CD14-positive monocyte (primary cell): ENCODE results near the gene SLC36A4. TPM values are rescaled to one million over a fixed set of nuclear protein-coding genes. Genes with fewer than 3 reads are reported as not detected.

Experiments
- DNase-seq, 3 donors: peaks; one replicate each; pipeline ENCODE4 v3.0.0-alpha.2; 2011 to 2022
- H2AFZ ChIP-seq: 2 replicates; pipeline ENCODE4 v1.6.0; 2012; ENCODE audit warnings: mild to moderate bottlenecking, low read depth, low read length, inconsistent platforms; ENCODE audit not compliant: insufficient read depth, poor library complexity, severe bottlenecking
- H3K27ac ChIP-seq, 2 donors: 1 replicate in 1 of 2; 2 replicates in 1 of 2; pipeline ENCODE4 v1.5.1; 2012 to 2013; ENCODE audit warnings: low read length in 2 of 2, control low read depth in 1 of 2, inconsistent platforms in 1 of 2, low read depth in 1 of 2, mild to moderate bottlenecking in 1 of 2
- H3K27me3 ChIP-seq, 2 donors: one replicate each; pipeline versions ENCODE4 v1.6.0 to v1.6.1; 2011 to 2013; ENCODE audit warnings: low read length in 2 of 2; ENCODE audit not compliant: control insufficient read depth in 2 of 2, insufficient read depth in 2 of 2
- H3K36me3 ChIP-seq, 2 donors: replicated peaks in 1 of 2; 1 replicate in 1 of 2; 2 replicates in 1 of 2; pipeline versions ENCODE4 v1.5.1 to v1.6.1; 2012 to 2013; ENCODE audit warnings: low read length in 2 of 2, control low read depth in 1 of 2, inconsistent platforms in 1 of 2, mild to moderate bottlenecking in 1 of 2; ENCODE audit not compliant: insufficient read depth in 2 of 2, control insufficient read depth in 1 of 2
- H3K4me1 ChIP-seq, 2 donors: 1 replicate in 1 of 2; 2 replicates in 1 of 2; pipeline versions ENCODE4 v1.5.1 to v1.6.1; 2012 to 2013; ENCODE audit warnings: low read length in 2 of 2, control low read depth in 1 of 2, inconsistent platforms in 1 of 2, mild to moderate bottlenecking in 1 of 2, moderate library complexity in 1 of 2; ENCODE audit not compliant: insufficient read depth in 2 of 2, control insufficient read depth in 1 of 2
- H3K4me2 ChIP-seq: replicated peaks from 2 replicates; pipeline ENCODE3; 2012; ENCODE audit warnings: low read length, moderate library complexity, mild to moderate bottlenecking; ENCODE audit not compliant: poor library complexity, severe bottlenecking; ENCODE audit errors: extremely low read depth
- H3K4me3 ChIP-seq, 3 experiments: fragments of 200-600 bp in 1 of 3; sonication (generic) in 1 of 3; replicated peaks in 1 of 3; 1 replicate in 2 of 3; 2 replicates in 1 of 3; pipeline ENCODE4 v1.5.1; 2011 to 2013; ENCODE audit warnings: low read length in 3 of 3, mild to moderate bottlenecking in 3 of 3, control low read depth in 2 of 3, low read depth in 2 of 3, inconsistent platforms in 1 of 3, moderate library complexity in 1 of 3
- H3K79me2 ChIP-seq: 2 replicates; pipeline ENCODE4 v1.6.0; 2012; ENCODE audit warnings: mild to moderate bottlenecking, control low read depth, inconsistent platforms, low read length, moderate library complexity; ENCODE audit not compliant: insufficient read depth
- H3K9ac ChIP-seq: 2 replicates; pipeline ENCODE4 v1.6.0; 2017; ENCODE audit warnings: low read length, mild to moderate bottlenecking; ENCODE audit not compliant: insufficient read depth, poor library complexity, severe bottlenecking
- H3K9me3 ChIP-seq, 2 donors: replicated peaks in 1 of 2; 1 replicate in 1 of 2; 2 replicates in 1 of 2; pipeline versions ENCODE4 v1.5.1 to v1.6.1; 2012 to 2013; ENCODE audit warnings: low read length in 2 of 2, control low read depth in 1 of 2; ENCODE audit not compliant: control insufficient read depth in 1 of 2, insufficient read depth in 1 of 2
- H4K20me1 ChIP-seq: 2 replicates; pipeline ENCODE4 v1.6.0; 2012; ENCODE audit warnings: mild to moderate bottlenecking, low read length, control low read depth, moderate library complexity; ENCODE audit not compliant: insufficient read depth
- H3K27ac Mint-ChIP-seq, 7 donors: one replicate each; pipeline ENCODE4 v1.8.0; 2020; ENCODE audit warnings: mild to moderate bottlenecking in 7 of 7, mixed read lengths in 7 of 7, moderate library complexity in 6 of 7, inconsistent platforms in 2 of 7
- H3K27me3 Mint-ChIP-seq, 3 donors: one replicate each; pipeline ENCODE4 v1.8.0; 2021 to 2022; ENCODE audit warnings: low read depth in 3 of 3, mild to moderate bottlenecking in 3 of 3, mixed read lengths in 3 of 3, moderate library complexity in 3 of 3, inconsistent platforms in 1 of 3
- H3K36me3 Mint-ChIP-seq, 2 donors: one replicate each; pipeline ENCODE4 v1.8.0; 2020; ENCODE audit warnings: mixed read lengths in 2 of 2, inconsistent platforms in 1 of 2, mild to moderate bottlenecking in 1 of 2
- H3K4me1 Mint-ChIP-seq: one replicate; pipeline ENCODE4 v1.8.0; 2020; ENCODE audit warnings: mild to moderate bottlenecking, mixed read lengths
- H3K4me3 Mint-ChIP-seq, 2 donors: one replicate each; pipeline ENCODE4 v1.8.0; 2020; ENCODE audit warnings: mild to moderate bottlenecking in 2 of 2, mixed read lengths in 2 of 2, moderate library complexity in 1 of 2
- H3K9me3 Mint-ChIP-seq, 7 donors: one replicate each; pipeline ENCODE4 v1.8.0; 2020 to 2022; ENCODE audit warnings: mixed read lengths in 7 of 7, mild to moderate bottlenecking in 6 of 7, moderate library complexity in 6 of 7, inconsistent platforms in 2 of 7
- WGBS: methylation state at CpG from one replicate; pipeline ENCODE4 v1.1.5; 2013; ENCODE audit warnings: missing lambda C conversion rate; ENCODE audit not compliant: insufficient coverage; 5-methylcytosine and 5-hydroxymethylcytosine counted together
- intact Hi-C, 2 donors: fragments of 100-400 bp; cut with micrococcal nuclease; formaldehyde crosslinking; loops; one replicate each; pipeline versions ENCODE4 v1.15.0 to v1.15.1; 2023
- polyA plus RNA-seq, 3 donors: library from polyadenylated mRNA; depleted of rRNA in 1 of 3; unstranded in 2 of 3; stranded (reverse) in 1 of 3; fragments of 300-500 nt in 2 of 3; fragments of >200 nt in 1 of 3; fragmentation: Illumina TruSeq in 2 of 3; gene quantifications; 1 replicate in 2 of 3; 2 replicates in 1 of 3; pipeline ENCODE4 v1.2.3, GENCODE V29; 2012 to 2021
- TF ChIP-seq, protein P1 (sequence below): fragments of 200-600 bp; IDR thresholded peaks from one replicate; pipeline ENCODE4 v1.8.0; 2022; ENCODE audit warnings: antibody characterized with exemption, mild to moderate bottlenecking

The SLC36A4 gene
- polyA plus RNA-seq, 3 donors, result 21.1 to 65.2 (median 62.0) TPM

DNA sequence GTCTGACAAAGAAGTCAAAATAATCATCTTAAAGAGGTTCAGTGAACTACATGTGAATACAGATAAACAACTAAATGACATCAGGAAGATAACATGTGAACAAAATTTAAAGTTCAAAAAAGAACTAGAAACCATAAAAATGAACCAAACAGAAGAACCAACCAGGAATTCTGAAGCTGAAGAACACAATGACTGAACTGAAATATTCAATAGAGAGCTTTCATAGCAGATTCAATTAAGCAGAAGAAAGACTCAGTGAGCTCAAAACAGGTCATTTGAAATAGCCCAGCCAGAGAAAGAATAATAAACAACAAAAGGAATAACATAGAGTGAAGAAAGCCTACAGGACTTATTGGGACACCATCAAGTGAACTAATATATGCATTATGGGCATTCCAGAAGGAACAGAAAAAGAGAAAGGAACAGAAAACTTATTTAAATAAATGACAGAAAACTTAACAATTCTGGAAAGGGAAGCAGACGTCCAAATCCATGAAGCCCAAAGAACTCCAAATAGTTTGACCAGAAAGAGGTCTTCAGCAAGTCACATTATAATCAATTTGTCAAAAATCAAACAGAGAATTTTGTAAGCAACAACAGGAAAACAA lies 11.0 kb upstream of the SLC36A4 start:
- Mint-ChIP-seq H3K27ac (peak overlapping the region in 5 of 7 donors; percentile 34 to 68 (median 59)), H3K27me3 (peaks cover 0 to 2% (median 0%) of the 10 kb centered on the region in 3 donors), H3K4me3 (no peak overlapping the region), H3K9me3 (peaks cover 6 to 15% (median 12%) of the 10 kb centered on the region in 7 donors), H3K36me3 (peaks cover 0 to 3% of the 10 kb centered on the region in 2 donors), H3K4me1 (no peaks in the 10 kb centered on the region)
- H3K27ac ChIP-seq, result peak overlapping the region in 1 of 2 donors; percentile 64
- H3K36me3 ChIP-seq, result no peaks in the 10 kb centered on the region
- H3K4me1 ChIP-seq, result peaks cover 9 to 14% of the 10 kb centered on the region in 2 donors
- TF ChIP-seq, protein P1, sequence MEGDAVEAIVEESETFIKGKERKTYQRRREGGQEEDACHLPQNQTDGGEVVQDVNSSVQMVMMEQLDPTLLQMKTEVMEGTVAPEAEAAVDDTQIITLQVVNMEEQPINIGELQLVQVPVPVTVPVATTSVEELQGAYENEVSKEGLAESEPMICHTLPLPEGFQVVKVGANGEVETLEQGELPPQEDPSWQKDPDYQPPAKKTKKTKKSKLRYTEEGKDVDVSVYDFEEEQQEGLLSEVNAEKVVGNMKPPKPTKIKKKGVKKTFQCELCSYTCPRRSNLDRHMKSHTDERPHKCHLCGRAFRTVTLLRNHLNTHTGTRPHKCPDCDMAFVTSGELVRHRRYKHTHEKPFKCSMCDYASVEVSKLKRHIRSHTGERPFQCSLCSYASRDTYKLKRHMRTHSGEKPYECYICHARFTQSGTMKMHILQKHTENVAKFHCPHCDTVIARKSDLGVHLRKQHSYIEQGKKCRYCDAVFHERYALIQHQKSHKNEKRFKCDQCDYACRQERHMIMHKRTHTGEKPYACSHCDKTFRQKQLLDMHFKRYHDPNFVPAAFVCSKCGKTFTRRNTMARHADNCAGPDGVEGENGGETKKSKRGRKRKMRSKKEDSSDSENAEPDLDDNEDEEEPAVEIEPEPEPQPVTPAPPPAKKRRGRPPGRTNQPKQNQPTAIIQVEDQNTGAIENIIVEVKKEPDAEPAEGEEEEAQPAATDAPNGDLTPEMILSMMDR, result no peak
- H3K9ac ChIP-seq, result no peak overlapping the region
- H3K4me3 ChIP-seq, result no peak overlapping the region
- DNase-seq, result no peak
- H3K79me2 ChIP-seq, result no peaks in the 10 kb centered on the region
- no peaks in the 10 kb centered on the region for H3K27me3 ChIP-seq
- WGBS, result 100% methylated on average over 1 of the region's 1 CpG
- intact Hi-C loops, result no loop called here
- H4K20me1 ChIP-seq, result no peaks in the 10 kb centered on the region
- H2AFZ ChIP-seq, result peak overlapping the region; percentile 49
- no peak overlapping the region for H3K4me2 ChIP-seq
- H3K9me3 ChIP-seq, result peaks cover 0 to 5% of the 10 kb centered on the region in 2 donors

DNA sequence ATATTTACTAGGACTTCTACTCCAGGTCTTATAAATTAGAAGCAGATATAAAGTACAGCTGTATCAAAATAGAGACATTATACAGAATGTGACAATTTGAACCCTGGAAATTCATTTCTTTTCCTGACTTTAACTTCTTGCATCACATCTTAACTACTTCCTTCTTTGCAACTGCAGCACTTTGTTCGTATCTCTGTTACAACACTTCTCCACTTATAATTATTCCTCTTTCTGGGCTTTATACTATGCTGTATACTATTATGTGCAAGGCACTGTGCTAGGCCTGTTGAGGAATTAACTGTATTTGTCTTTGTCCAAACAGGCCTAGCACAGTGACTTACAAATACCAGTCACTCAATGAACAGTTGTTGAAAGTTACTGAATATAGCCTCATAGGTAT lies 1.8 kb upstream of the SLC36A4 start:
- H3K4me2 ChIP-seq, result peak overlapping the region; percentile 75
- H3K79me2 ChIP-seq, result peaks cover 33% of the 10 kb centered on the region
- H3K4me1 Mint-ChIP-seq, result peaks cover 50% of the 10 kb centered on the region
- peak; percentile 56 to 82 (median 76) for DNase-seq
- peak overlapping the region; percentile 91 to 99 (median 99) for H3K27ac Mint-ChIP-seq
- H3K9ac ChIP-seq, result peak overlapping the region; percentile 10
- no peak overlapping the region for H3K4me3 Mint-ChIP-seq
- intact Hi-C loops, result loop anchor here (5.0 to 10.0 kb wide), 5 partner anchors 323 to 1295 kb away; partner anchors contain the start of genes C11orf54 (in 2 of the 2), TAF1D (in 2 of the 2), ANKRD49 (in 1 of the 2) and MRE11 (in 1 of the 2)
- peaks cover 49 to 58% of the 10 kb centered on the region in 2 donors for H3K4me1 ChIP-seq
- no peak overlapping the region for H2AFZ ChIP-seq
- H3K9me3 Mint-ChIP-seq, result peaks cover 0 to 5% (median 0%) of the 10 kb centered on the region in 7 donors
- H3K27me3 ChIP-seq, result no peaks in the 10 kb centered on the region
- peak overlapping the region in 1 of 2 donors; percentile 99 for H3K27ac ChIP-seq
- H3K4me3 ChIP-seq, result peak overlapping the region in 1 of 3 experiments; percentile 94
- H3K36me3 ChIP-seq, result no peaks in the 10 kb centered on the region
- no peaks in the 10 kb centered on the region for H3K27me3 Mint-ChIP-seq
- TF ChIP-seq, protein P1, result no peak
- H3K9me3 ChIP-seq, result no peaks in the 10 kb centered on the region
- peaks cover 1 to 6% of the 10 kb centered on the region in 2 donors for H3K36me3 Mint-ChIP-seq
- H4K20me1 ChIP-seq, result no peaks in the 10 kb centered on the region
- no CpG with 5 or more reads among the region's 1 CpG for WGBS
